Measurements from ENCODE around the gene YWHAQ. TPM values are rescaled to one million over a fixed set of nuclear protein-coding genes. Genes with fewer than 3 reads are reported as not detected.

Gene YWHAQ
- 586 and 605 TPM in 2 replicates for total RNA-seq (2014; rRNA removed; shearing (Covaris generic))

GRCh38 chr2:9630736-9631552 is at the start of gene YWHAQ:
Gene YWHAQ (minus strand): TSS chr2:9630997. CDS start chr2:9630452, 545 bp downstream.
- DNase-seq (ENCODE audit: low read depth) = peak; percentile 100

GRCh38 chr2:9680082-9680481 is 49.3 kb upstream of the YWHAQ start:
- DNase-seq (ENCODE audit: low read depth) = no peak

GRCh38 chr2:9679218-9679617 is 48.4 kb upstream of the YWHAQ start:
- no peak for DNase-seq (ENCODE audit: low read depth)

- no peak for DNase-seq (ENCODE audit: low read depth)
Measured at GRCh38 chr2:9678544-9678943, 47.7 kb upstream of the YWHAQ start.

GRCh38 chr2:9675415-9676351 is 44.9 kb upstream of the YWHAQ start:
- peak; percentile 95 for DNase-seq (ENCODE audit: low read depth)

GRCh38 chr2:9674891-9675414 is 44.2 kb upstream of the YWHAQ start:
- DNase-seq (ENCODE audit: low read depth) = no peak

- no peak for DNase-seq (ENCODE audit: low read depth)
Measured at GRCh38 chr2:9673914-9674481, 43.2 kb upstream of the YWHAQ start.

GRCh38 chr2:9668687-9669345 is 38.0 kb upstream of the YWHAQ start:
- DNase-seq (ENCODE audit: low read depth) = no peak

GRCh38 chr2:9667826-9668225 is 37.0 kb upstream of the YWHAQ start:
- no peak for DNase-seq (ENCODE audit: low read depth)

- peak; percentile 81 for DNase-seq (ENCODE audit: low read depth)
Measured at GRCh38 chr2:9666306-9666705, 35.5 kb upstream of the YWHAQ start.

GRCh38 chr2:9665898-9666297 is 35.1 kb upstream of the YWHAQ start:
- DNase-seq (ENCODE audit: low read depth) = peak; percentile 95

GRCh38 chr2:9664365-9664764 is 33.6 kb upstream of the YWHAQ start:
- DNase-seq (ENCODE audit: low read depth) = no peak

GRCh38 chr2:9663008-9663879 is 32.4 kb upstream of the YWHAQ start:
- no peak for DNase-seq (ENCODE audit: low read depth)

- DNase-seq (ENCODE audit: low read depth) = no peak
Measured at GRCh38 chr2:9661261-9661660, 30.5 kb upstream of the YWHAQ start.

GRCh38 chr2:9660781-9661180 is 30.0 kb upstream of the YWHAQ start:
- no peak for DNase-seq (ENCODE audit: low read depth)

- DNase-seq (ENCODE audit: low read depth) = no peak
Measured at GRCh38 chr2:9660154-9660553, 29.4 kb upstream of the YWHAQ start.

GRCh38 chr2:9658972-9659371 is 28.2 kb upstream of the YWHAQ start:
- DNase-seq (ENCODE audit: low read depth) = peak; percentile 80

GRCh38 chr2:9657731-9658130 is 26.9 kb upstream of the YWHAQ start:
- peak; percentile 54 for DNase-seq (ENCODE audit: low read depth)

- DNase-seq (ENCODE audit: low read depth) = no peak
Measured at GRCh38 chr2:9657083-9657482, 26.3 kb upstream of the YWHAQ start.

GRCh38 chr2:9656270-9656766 is 25.5 kb upstream of the YWHAQ start:
- DNase-seq (ENCODE audit: low read depth) = peak; percentile 98

Measured in Daoy (cell line).